IMR-90 (cell line): ENCODE results near the gene CST1. TPM values are rescaled to one million over a fixed set of nuclear protein-coding genes. Genes with fewer than 3 reads are reported as not detected.

ENCODE experiments used
- ATAC-seq: fragments of 200-7000 bp; cut with Tn5 transposase; 2 replicates; pipeline ENCODE4 v1.9.1; 2020; ENCODE audit warnings: low read depth, mild to moderate bottlenecking, moderate library complexity
- BruUV-seq: library from RNA; stranded (reverse); fragments of 400-500 nt; replicated peaks from 2 replicates; lab custom pipeline; 2021; lab: Mats Ljungman, UMichigan
- CTCF ChIA-PET: fragments of 300-600 bp; formaldehyde crosslinking; extraction: SDS; loops from one replicate; lab custom pipeline; 2021; ENCODE audit warnings: antibody characterized with exemption; lab: Yijun Ruan, JAX
- POLR2A ChIA-PET: fragments of 300-600 bp; sonication (Branson Sonifier 250); formaldehyde crosslinking; loops from one replicate; lab custom pipeline; 2022; ENCODE audit warnings: antibody characterized with exemption; ENCODE audit not compliant: unreplicated experiment; lab: Charles Lee
- DNase-seq: peaks from one replicate; pipeline ENCODE4 v3.0.0; 2013
- H2AFZ ChIP-seq: replicated peaks from 2 replicates; pipeline ENCODE3; 2013; ENCODE audit warnings: low read length, mild to moderate bottlenecking; ENCODE audit not compliant: poor library complexity
- H2AK5ac ChIP-seq: 2 replicates; pipeline ENCODE4 v1.6.1; 2013; ENCODE audit warnings: low read depth, low read length, inconsistent platforms
- H2AK9ac ChIP-seq: replicated peaks from 2 replicates; pipeline ENCODE3; 2013; ENCODE audit warnings: mild to moderate bottlenecking, low read depth, low read length, moderate library complexity; ENCODE audit not compliant: poor library complexity
- H2BK120ac ChIP-seq: 2 replicates; pipeline ENCODE4 v1.6.1; 2013; ENCODE audit warnings: low read depth, low read length, inconsistent platforms
- H2BK15ac ChIP-seq: 3 replicates; pipeline ENCODE4 v1.6.1; 2013; ENCODE audit warnings: low read depth, low read length, inconsistent platforms
- H2BK20ac ChIP-seq: 2 replicates; pipeline ENCODE4 v1.6.1; 2013; ENCODE audit warnings: low read depth, mild to moderate bottlenecking, inconsistent platforms, low read length, moderate library complexity
- H2BK5ac ChIP-seq: 2 replicates; pipeline ENCODE4 v1.6.1; 2013; ENCODE audit warnings: mild to moderate bottlenecking, low read depth, low read length, inconsistent platforms; ENCODE audit not compliant: poor library complexity, severe bottlenecking
- H3K14ac ChIP-seq: replicated peaks from 2 replicates; pipeline ENCODE4 v1.6.1; 2013; ENCODE audit warnings: low read depth, low read length, inconsistent platforms
- H3K18ac ChIP-seq: 2 replicates; pipeline ENCODE4 v1.6.1; 2013; ENCODE audit warnings: low read depth, low read length, control low read depth
- H3K23ac ChIP-seq: 2 replicates; pipeline ENCODE4 v1.6.1; 2013; ENCODE audit warnings: low read depth, low read length, inconsistent platforms
- H3K27ac ChIP-seq: 2 replicates; pipeline ENCODE4 v1.5.1; 2013; ENCODE audit warnings: mild to moderate bottlenecking, control low read depth, low read length; ENCODE audit not compliant: insufficient read depth
- H3K27me3 ChIP-seq: 2 replicates; pipeline ENCODE4 v1.6.1; 2013; ENCODE audit warnings: low read length; ENCODE audit not compliant: control insufficient read depth, insufficient read depth
- H3K36me3 ChIP-seq: 2 replicates; pipeline ENCODE4 v1.6.1; 2013; ENCODE audit warnings: low read length, mixed read lengths; ENCODE audit not compliant: control insufficient read depth, insufficient read depth
- H3K4ac ChIP-seq: 2 replicates; pipeline ENCODE4 v1.6.1; 2013; ENCODE audit warnings: low read depth, low read length, inconsistent platforms
- H3K4me1 ChIP-seq: 2 replicates; pipeline ENCODE4 v1.6.1; 2013; ENCODE audit warnings: low read length, mixed read lengths; ENCODE audit not compliant: control insufficient read depth, insufficient read depth
- H3K4me2 ChIP-seq: 2 replicates; pipeline ENCODE4 v1.6.1; 2013; ENCODE audit warnings: low read depth, mild to moderate bottlenecking, control low read depth, low read length, moderate library complexity
- H3K4me3 ChIP-seq: 2 replicates; pipeline ENCODE4 v1.5.1; 2013; ENCODE audit warnings: low read depth, mild to moderate bottlenecking, control low read depth, low read length, moderate library complexity; ENCODE audit not compliant: insufficient read depth
- H3K56ac ChIP-seq: 2 replicates; pipeline ENCODE4 v1.6.1; 2013; ENCODE audit warnings: low read length, inconsistent platforms; ENCODE audit not compliant: insufficient read depth; ENCODE audit errors: extremely low read depth
- H3K79me1 ChIP-seq, 2 experiments: 2 replicates each; pipeline ENCODE4 v1.6.1; 2013; ENCODE audit warnings: low read length in 2 of 2, inconsistent platforms in 1 of 2, low read depth in 1 of 2
- H3K9ac ChIP-seq: 2 replicates; pipeline ENCODE4 v1.6.1; 2013; ENCODE audit warnings: low read depth, low read length, control low read depth
- H3K9me1 ChIP-seq: 2 replicates; pipeline ENCODE4 v1.6.1; 2013; ENCODE audit warnings: low read length, inconsistent platforms; ENCODE audit not compliant: insufficient read depth
- H3K9me3 ChIP-seq: 2 replicates; pipeline ENCODE4 v1.6.1; 2013; ENCODE audit warnings: low read length; ENCODE audit not compliant: control insufficient read depth, insufficient read depth
- H4K20me1 ChIP-seq: 2 replicates; pipeline ENCODE4 v1.6.1; 2013; ENCODE audit warnings: low read length, inconsistent platforms; ENCODE audit not compliant: insufficient read depth
- H4K5ac ChIP-seq: 2 replicates; pipeline ENCODE4 v1.6.1; 2013; ENCODE audit warnings: mild to moderate bottlenecking, low read depth, low read length, control low read depth
- H4K8ac ChIP-seq, 2 experiments: 2 replicates each; pipeline ENCODE4 v1.6.1; 2013; ENCODE audit warnings: low read depth in 2 of 2, low read length in 2 of 2, control low read depth in 1 of 2, inconsistent platforms in 1 of 2
- H4K91ac ChIP-seq: 2 replicates; pipeline ENCODE4 v1.6.1; 2013; ENCODE audit warnings: low read depth, low read length, inconsistent platforms; ENCODE audit not compliant: insufficient read depth
- BHLHE40 ChIP-seq: fragments of 150-350 bp; IDR thresholded peaks from 2 replicates; pipeline ENCODE4 v1.6.1; 2016; ENCODE audit warnings: mild to moderate bottlenecking, low read depth, low read length
- CEBPB ChIP-seq: IDR thresholded peaks from 2 replicates; pipeline ENCODE4 v1.6.1; 2012; ENCODE audit warnings: low read depth, low read length, improper control_type of control experiment
- CHD1 ChIP-seq: IDR thresholded peaks from 2 replicates; pipeline ENCODE4 v1.6.1; 2012; ENCODE audit warnings: low read depth, low read length, improper control_type of control experiment
- FOS ChIP-seq: fragments of 150-350 bp; IDR thresholded peaks from 2 replicates; pipeline ENCODE4 v1.6.1; 2016; ENCODE audit warnings: low read depth, low read length
- MAFK ChIP-seq: IDR thresholded peaks from 2 replicates; pipeline ENCODE4 v1.6.1; 2012; ENCODE audit warnings: low read depth, low read length, improper control_type of control experiment
- MAZ ChIP-seq: IDR thresholded peaks from 2 replicates; pipeline ENCODE4 v1.6.1; 2012; ENCODE audit warnings: low read depth, mild to moderate bottlenecking, low read length, improper control_type of control experiment, moderate library complexity, borderline replicate concordance
- MXI1 ChIP-seq: IDR thresholded peaks from 2 replicates; pipeline ENCODE4 v1.6.1; 2012; ENCODE audit warnings: low read depth, mild to moderate bottlenecking, low read length, moderate library complexity, borderline replicate concordance
- NFE2L2 ChIP-seq: fragments of 150-350 bp; IDR thresholded peaks from 2 replicates; pipeline ENCODE4 v1.6.1; 2016; ENCODE audit warnings: low read depth, mild to moderate bottlenecking, low read length
- POLR2A ChIP-seq: IDR thresholded peaks from 2 replicates; pipeline ENCODE4 v1.6.1; 2012; ENCODE audit warnings: mild to moderate bottlenecking, low read depth, low read length
- RAD21 ChIP-seq: IDR thresholded peaks from 2 replicates; pipeline ENCODE4 v1.6.1; 2012; ENCODE audit warnings: low read length, improper control_type of control experiment
- RCOR1 ChIP-seq: IDR thresholded peaks from 2 replicates; pipeline ENCODE4 v1.6.1; 2012; ENCODE audit warnings: mild to moderate bottlenecking, low read length, improper control_type of control experiment; ENCODE audit not compliant: insufficient replicate concordance
- RFX5 ChIP-seq: IDR thresholded peaks from 2 replicates; pipeline ENCODE4 v1.8.0; 2012; ENCODE audit warnings: low read depth, mild to moderate bottlenecking, low read length, moderate library complexity
- SMC3 ChIP-seq: fragments of 150-350 bp; IDR thresholded peaks from 2 replicates; pipeline ENCODE4 v1.6.1; 2016; ENCODE audit warnings: low read depth, mild to moderate bottlenecking, antibody characterized with exemption, low read length, moderate library complexity
- USF2 ChIP-seq: fragments of 150-350 bp; IDR thresholded peaks from 2 replicates; pipeline ENCODE4 v1.6.1; 2017; ENCODE audit warnings: mild to moderate bottlenecking, antibody characterized with exemption, low read length, low read depth
- dilution Hi-C: fragments of 300-500 bp; cut with HindIII; formaldehyde crosslinking; loops from one replicate; pipeline ENCODE4 v1.14.3; 2018; ENCODE audit warnings: low sequenced_read_pairs; ENCODE audit not compliant: unreplicated experiment
- in situ Hi-C: fragments of 300-500 bp; cut with MboI; formaldehyde crosslinking; loops from 3 replicates; pipeline ENCODE4 v1.14.3; 2019; ENCODE audit warnings: low sequenced_read_pairs, inconsistent platforms, mixed read lengths
- intact Hi-C: fragments of 100-400 bp; cut with micrococcal nuclease; formaldehyde crosslinking; loops from 2 replicates; pipeline ENCODE4 v1.10.0; 2022
- polyA plus RNA-seq, 3 experiments: library from polyadenylated mRNA; depleted of rRNA; stranded (reverse); fragments of >200 nt; gene quantifications; 2 replicates each; pipeline ENCODE4 v1.2.3, GENCODE V29; 2012; ENCODE audit warnings: low replicate concordance in 1 of 3
- total RNA-seq: library from RNA; depleted of rRNA; stranded (reverse); fragments of >200 nt; gene quantifications from 2 replicates; pipeline ENCODE4 v1.2.3, GENCODE V29; 2012
- TF ChIP-seq, protein P1 (sequence below): fragments of 150-350 bp; IDR thresholded peaks from 2 replicates; pipeline ENCODE4 v1.6.1; 2016; ENCODE audit warnings: low read depth, mild to moderate bottlenecking, low read length, moderate library complexity, borderline replicate concordance
- TF ChIP-seq, protein P2 (sequence below): conservative IDR thresholded peaks from 2 replicates; pipeline ENCODE4 v1.5.1; 2012; ENCODE audit warnings: mild to moderate bottlenecking, low read depth, low read length, improper control_type of control experiment

Gene CST1
- total and polyA plus RNA-seq, 2 of the 4 experiments (the other 2 are of a cell fraction): not detected

- H3K18ac ChIP-seq: no peak overlapping the region
- H2BK15ac ChIP-seq: no peak overlapping the region
- intact Hi-C loops (loop anchor here (10.0 kb wide), 1 partner anchor 59 kb away; no protein-coding TSS in a partner anchor), in situ Hi-C loops (no loop called here), dilution Hi-C loops (no loop called here)
- H4K20me1 ChIP-seq: no peaks in the 10 kb centered on the region
- no peak overlapping the region for H4K8ac ChIP-seq
- BruUV-seq: no TSS peak
- H3K36me3 ChIP-seq: no peaks in the 10 kb centered on the region
- no peak overlapping the region for H2AK9ac ChIP-seq
- ChIA-PET CTCF (no interaction called here), POLR2A (no interaction called here)
- no peak overlapping the region for H3K4ac ChIP-seq
- no peak overlapping the region for H3K27ac ChIP-seq
- H2AFZ ChIP-seq: no peak overlapping the region
- H3K23ac ChIP-seq: no peak overlapping the region
- H3K9me3 ChIP-seq: no peaks in the 10 kb centered on the region
- no peak overlapping the region for H3K9ac ChIP-seq
- H3K27me3 ChIP-seq: peaks cover 2% of the 10 kb centered on the region
- ATAC-seq (no peak), DNase-seq (no peak)
- no peak overlapping the region for H2BK20ac ChIP-seq
- H2BK120ac ChIP-seq: no peak overlapping the region
- H2BK5ac ChIP-seq: no peak overlapping the region
- H4K5ac ChIP-seq: no peak overlapping the region
- no peaks in the 10 kb centered on the region for H3K4me1 ChIP-seq
- no peak for TF ChIP-seq MAFK
- TF ChIP-seq, protein P1, sequence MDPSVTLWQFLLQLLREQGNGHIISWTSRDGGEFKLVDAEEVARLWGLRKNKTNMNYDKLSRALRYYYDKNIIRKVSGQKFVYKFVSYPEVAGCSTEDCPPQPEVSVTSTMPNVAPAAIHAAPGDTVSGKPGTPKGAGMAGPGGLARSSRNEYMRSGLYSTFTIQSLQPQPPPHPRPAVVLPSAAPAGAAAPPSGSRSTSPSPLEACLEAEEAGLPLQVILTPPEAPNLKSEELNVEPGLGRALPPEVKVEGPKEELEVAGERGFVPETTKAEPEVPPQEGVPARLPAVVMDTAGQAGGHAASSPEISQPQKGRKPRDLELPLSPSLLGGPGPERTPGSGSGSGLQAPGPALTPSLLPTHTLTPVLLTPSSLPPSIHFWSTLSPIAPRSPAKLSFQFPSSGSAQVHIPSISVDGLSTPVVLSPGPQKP: no peak
- TF ChIP-seq, protein P2, sequence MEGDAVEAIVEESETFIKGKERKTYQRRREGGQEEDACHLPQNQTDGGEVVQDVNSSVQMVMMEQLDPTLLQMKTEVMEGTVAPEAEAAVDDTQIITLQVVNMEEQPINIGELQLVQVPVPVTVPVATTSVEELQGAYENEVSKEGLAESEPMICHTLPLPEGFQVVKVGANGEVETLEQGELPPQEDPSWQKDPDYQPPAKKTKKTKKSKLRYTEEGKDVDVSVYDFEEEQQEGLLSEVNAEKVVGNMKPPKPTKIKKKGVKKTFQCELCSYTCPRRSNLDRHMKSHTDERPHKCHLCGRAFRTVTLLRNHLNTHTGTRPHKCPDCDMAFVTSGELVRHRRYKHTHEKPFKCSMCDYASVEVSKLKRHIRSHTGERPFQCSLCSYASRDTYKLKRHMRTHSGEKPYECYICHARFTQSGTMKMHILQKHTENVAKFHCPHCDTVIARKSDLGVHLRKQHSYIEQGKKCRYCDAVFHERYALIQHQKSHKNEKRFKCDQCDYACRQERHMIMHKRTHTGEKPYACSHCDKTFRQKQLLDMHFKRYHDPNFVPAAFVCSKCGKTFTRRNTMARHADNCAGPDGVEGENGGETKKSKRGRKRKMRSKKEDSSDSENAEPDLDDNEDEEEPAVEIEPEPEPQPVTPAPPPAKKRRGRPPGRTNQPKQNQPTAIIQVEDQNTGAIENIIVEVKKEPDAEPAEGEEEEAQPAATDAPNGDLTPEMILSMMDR: no peak
- no peak for TF ChIP-seq POLR2A
- no peak for TF ChIP-seq BHLHE40
- TF ChIP-seq CHD1: no peak
- no peak for TF ChIP-seq SMC3
- TF ChIP-seq NFE2L2: no peak
- TF ChIP-seq CEBPB: no peak
- TF ChIP-seq USF2: no peak
- TF ChIP-seq FOS: no peak
- TF ChIP-seq RFX5: no peak
- no peak for TF ChIP-seq MAZ
- no peak for TF ChIP-seq RAD21
- TF ChIP-seq RCOR1: no peak
- TF ChIP-seq MXI1: no peak
- no peak overlapping the region for H3K4me3 ChIP-seq
- no peaks in the 10 kb centered on the region for H3K9me1 ChIP-seq
- H3K14ac ChIP-seq: no peak overlapping the region
- H3K56ac ChIP-seq: no peak overlapping the region
- H3K4me2 ChIP-seq: no peak overlapping the region
- no peak overlapping the region for H4K91ac ChIP-seq
- no peaks in the 10 kb centered on the region for H3K79me1 ChIP-seq
- no peak overlapping the region for H2AK5ac ChIP-seq
These were observed 12.6 kb upstream of the CST1 start for GRCh38 chr20:23763345-23763744.
